Measurements from ENCODE around the gene LAMA3.
"Not testable (repeated sequence)": the region's sequence is repeated elsewhere in the genome, so short reads cannot be mapped to it uniquely, and the experiment has no call there.

The LAMA3 gene

DNA sequence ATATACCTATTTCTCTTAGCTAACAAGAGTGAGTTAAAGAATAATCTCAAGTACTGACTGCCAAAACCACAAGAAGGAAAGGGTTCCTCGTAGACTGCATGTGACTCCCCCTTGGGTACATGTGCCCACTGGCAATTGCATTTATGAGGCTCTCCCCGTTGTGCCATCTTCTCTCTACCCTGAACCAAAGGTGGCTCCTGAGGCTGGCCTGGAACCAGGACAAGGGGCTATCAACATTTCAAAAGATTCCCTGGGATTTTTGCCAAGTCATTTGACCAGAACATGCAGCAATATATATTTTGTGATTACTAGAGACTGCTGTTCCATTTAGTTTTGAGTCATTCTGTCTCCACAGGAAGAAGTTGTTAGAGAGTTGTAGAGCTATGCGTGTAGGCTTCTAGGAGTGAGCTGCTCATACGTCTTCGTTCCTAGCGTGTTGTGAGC lies 45.8 kb downstream of the LAMA3 start:
- TF ChIP-seq, protein P1, sequence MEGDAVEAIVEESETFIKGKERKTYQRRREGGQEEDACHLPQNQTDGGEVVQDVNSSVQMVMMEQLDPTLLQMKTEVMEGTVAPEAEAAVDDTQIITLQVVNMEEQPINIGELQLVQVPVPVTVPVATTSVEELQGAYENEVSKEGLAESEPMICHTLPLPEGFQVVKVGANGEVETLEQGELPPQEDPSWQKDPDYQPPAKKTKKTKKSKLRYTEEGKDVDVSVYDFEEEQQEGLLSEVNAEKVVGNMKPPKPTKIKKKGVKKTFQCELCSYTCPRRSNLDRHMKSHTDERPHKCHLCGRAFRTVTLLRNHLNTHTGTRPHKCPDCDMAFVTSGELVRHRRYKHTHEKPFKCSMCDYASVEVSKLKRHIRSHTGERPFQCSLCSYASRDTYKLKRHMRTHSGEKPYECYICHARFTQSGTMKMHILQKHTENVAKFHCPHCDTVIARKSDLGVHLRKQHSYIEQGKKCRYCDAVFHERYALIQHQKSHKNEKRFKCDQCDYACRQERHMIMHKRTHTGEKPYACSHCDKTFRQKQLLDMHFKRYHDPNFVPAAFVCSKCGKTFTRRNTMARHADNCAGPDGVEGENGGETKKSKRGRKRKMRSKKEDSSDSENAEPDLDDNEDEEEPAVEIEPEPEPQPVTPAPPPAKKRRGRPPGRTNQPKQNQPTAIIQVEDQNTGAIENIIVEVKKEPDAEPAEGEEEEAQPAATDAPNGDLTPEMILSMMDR (IDR thresholded peaks at IDR 0.05; ENCODE audit: control insufficient read depth, insufficient read depth, low read depth, low read length, missing control alignments) = no peak
- DNase-seq (ENCODE audit: low read depth) = no peak
- H3K4me3 ChIP-seq (ENCODE audit: control insufficient read depth, low read depth, low read length) = no peak overlapping the region

GRCh38 chr18:23737578-23737977 lies 48.3 kb downstream of the LAMA3 start:
- DNase-seq (ENCODE audit: low read depth) = no peak
- TF ChIP-seq, protein P1 (IDR thresholded peaks at IDR 0.05; ENCODE audit: control insufficient read depth, insufficient read depth, low read depth, low read length, missing control alignments) = no peak
- no peak overlapping the region for H3K4me3 ChIP-seq (ENCODE audit: control insufficient read depth, low read depth, low read length)

- no peak for DNase-seq (ENCODE audit: low read depth)
- TF ChIP-seq, protein P1 (IDR thresholded peaks at IDR 0.05; ENCODE audit: control insufficient read depth, insufficient read depth, low read depth, low read length, missing control alignments) = no peak
- H3K4me3 ChIP-seq (ENCODE audit: control insufficient read depth, low read depth, low read length) = no peak overlapping the region
These were observed 48.9 kb downstream of the LAMA3 start for GRCh38 chr18:23738151-23738550.

- no peak overlapping the region for H3K4me3 ChIP-seq (ENCODE audit: control insufficient read depth, low read depth, low read length)
- TF ChIP-seq, protein P1 (IDR thresholded peaks at IDR 0.05; ENCODE audit: control insufficient read depth, insufficient read depth, low read depth, low read length, missing control alignments) = no peak
- DNase-seq (ENCODE audit: low read depth) = no peak
These were observed 49.3 kb downstream of the LAMA3 start for GRCh38 chr18:23738575-23738974.

- DNase-seq (ENCODE audit: low read depth) = no peak
- TF ChIP-seq, protein P1 (IDR thresholded peaks at IDR 0.05; ENCODE audit: control insufficient read depth, insufficient read depth, low read depth, low read length, missing control alignments) = no peak
- no peak overlapping the region for H3K4me3 ChIP-seq (ENCODE audit: control insufficient read depth, low read depth, low read length)
These were observed 51.0 kb downstream of the LAMA3 start for GRCh38 chr18:23740105-23740830.

DNA sequence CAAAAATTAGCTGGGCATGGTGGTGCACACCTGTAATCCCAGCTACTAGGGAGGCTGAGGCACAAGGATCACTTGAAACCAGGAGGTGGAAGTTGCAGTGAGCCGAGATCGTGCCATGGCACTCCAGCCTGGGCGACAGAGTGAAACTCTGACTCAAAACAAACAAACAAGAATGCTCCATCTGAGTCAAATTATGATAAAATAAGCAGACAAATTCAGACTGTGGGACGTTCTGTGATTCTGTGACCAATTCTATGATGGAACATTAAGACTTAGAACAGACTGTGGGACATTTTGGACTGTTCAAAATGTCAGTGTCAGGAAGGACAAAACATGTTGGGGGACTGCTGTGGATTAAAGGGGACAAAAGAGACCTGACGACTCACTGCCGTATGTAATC lies 52.7 kb downstream of the LAMA3 start:
- H3K4me3 ChIP-seq (ENCODE audit: control insufficient read depth, low read depth, low read length); DNase-seq (ENCODE audit: low read depth): not testable (repeated sequence)

DNA sequence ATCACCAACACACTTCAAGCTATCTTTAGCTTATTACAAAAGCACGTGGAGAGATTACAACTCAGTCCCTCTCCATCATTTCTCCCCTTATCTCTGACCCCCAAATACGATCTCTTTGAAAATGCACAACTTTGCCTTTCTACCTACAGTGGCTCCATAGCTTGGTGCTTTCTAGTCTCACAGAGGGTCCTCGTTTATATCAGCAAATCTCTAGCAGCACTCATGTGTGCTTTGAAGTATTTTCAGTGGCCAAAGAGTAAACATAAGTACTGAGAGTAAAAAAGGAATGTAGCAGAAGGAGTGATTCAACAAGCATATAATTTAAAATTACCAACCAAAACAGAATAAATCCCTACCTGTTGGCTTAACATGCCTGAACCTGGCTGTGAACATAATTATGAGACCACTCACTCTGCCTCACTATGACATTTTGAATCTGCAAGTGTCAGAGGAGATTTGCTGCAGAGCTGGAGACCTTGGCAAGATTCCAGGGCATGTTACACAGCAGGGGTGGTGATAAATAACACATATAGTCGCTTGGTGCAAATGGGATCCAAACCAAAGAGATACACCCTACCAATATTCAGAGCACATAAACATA lies 54.6 kb downstream of the LAMA3 start:
- no peak overlapping the region for H3K4me3 ChIP-seq (ENCODE audit: control insufficient read depth, low read depth, low read length)
- no peak for DNase-seq (ENCODE audit: low read depth)
- TF ChIP-seq, protein P1 (IDR thresholded peaks at IDR 0.05; ENCODE audit: control insufficient read depth, insufficient read depth, low read depth, low read length, missing control alignments) = no peak

All from AG09309 (cell line).